Hepatic stellate cell (primary cell): ENCODE measurements around the gene ESRRA.

Experiments
- DNase-seq: peaks from one replicate; pipeline ENCODE4 v3.0.0; 2011; ENCODE audit warnings: low spot score

ESRRA gene

DNA sequence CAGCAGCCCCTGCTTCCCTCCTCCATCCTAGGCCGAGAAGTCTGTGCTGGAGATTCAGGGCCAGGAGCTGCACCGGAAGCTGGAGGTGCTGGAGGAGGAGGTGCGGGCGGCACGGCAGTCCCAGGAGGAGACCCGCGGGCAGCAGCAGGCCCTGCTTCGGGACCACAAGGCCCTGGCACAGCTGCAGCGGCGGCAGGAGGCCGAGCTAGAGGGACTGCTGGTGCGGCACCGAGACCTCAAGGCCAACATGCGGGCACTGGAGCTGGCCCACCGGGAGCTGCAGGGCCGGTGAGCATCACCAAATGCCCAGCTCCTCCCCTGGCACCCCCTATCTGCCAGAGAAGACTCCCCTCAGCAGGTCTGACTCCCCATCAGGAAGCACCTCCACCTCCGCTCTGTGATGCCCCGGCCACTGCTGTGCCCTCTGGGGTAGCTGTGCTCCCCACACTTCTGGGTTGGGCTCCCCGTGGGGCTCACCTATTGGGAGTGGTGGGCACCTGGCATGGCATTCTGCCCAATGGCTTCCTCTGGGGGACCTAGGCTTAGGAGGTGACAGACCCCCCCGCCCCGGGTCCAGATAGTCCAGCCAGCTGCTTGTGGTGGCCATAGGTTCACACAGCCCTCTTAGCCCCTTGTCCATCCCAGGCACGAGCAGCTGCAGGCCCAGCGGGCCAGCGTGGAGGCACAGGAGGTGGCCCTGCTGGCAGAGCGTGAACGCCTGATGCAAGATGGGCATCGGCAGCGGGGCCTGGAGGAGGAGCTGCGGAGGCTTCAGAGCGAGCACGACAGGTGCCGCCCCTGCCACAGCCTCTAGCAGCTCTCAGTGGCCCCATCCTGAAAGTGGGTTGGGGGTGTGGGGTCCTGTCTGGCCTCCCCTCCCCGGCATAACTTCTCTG is 47.0 kb downstream of the ESRRA start:
- no peak for DNase-seq

DNA sequence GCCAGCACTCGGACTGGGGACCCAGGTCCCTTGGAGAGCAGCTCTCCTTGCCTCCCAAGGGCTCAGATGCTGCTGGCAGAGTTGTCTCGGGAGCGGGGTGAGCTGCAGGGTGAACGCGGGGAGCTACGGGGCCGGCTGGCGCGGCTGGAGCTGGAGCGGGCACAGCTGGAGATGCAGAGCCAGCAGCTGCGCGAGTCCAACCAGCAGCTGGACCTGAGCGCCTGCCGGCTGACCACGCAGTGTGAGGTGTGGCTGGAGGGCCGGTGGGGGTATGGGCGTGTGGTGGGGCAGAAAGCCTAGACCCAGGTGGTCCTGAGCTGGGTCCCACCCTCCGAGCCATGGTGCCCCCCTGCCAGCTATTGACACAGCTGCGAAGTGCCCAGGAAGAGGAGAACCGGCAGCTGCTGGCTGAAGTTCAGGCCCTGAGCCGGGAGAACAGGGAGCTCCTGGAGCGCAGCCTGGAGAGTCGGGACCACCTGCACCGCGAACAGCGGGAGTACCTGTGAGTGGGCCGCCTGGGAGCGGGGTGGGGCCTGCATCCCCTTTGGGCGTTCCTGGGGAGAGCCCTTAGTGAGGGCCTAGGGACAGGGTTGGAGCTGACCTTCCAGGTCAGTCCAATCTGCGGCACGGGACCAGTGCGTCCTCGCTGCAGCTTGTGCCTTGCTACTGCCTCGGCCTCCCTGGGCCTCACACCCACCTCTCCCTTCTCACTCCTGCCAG is 47.8 kb downstream of the ESRRA start:
- DNase-seq = no peak

DNA sequence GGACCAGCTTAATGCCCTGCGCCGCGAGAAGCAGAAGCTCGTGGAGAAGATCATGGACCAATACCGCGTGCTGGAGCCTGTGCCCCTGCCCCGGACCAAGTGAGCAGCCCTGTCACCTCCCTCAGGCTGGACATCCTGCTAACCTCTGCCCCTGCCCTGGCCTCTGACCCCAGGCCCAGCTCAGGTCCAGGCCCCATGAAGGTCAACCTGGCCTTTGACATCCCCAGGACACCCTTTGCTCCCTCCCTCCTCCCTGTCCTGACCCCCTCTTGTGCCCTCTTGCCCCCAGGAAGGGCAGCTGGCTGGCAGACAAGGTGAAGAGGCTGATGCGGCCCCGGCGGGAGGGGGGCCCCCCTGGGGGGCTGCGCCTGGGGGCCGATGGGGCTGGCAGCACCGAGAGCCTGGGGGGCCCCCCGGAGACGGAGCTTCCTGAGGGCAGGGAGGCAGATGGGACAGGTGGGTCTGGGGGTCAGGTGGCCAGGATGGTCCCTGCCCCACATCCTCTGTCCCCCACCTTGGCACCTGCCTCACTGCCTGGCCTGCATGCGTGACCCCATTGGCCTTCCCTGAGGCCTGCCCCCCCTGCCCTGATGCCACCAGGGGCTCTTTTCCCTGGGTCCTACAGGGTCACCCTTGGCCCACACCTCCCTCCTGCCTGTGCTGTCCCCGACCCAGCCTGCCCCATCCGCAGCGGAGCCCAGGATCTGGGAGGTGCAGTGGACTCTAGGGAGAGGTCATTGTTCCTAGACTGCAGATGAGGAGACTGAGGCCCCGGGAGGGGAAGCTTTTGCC is 48.6 kb downstream of the ESRRA start:
- DNase-seq = no peak

DNA sequence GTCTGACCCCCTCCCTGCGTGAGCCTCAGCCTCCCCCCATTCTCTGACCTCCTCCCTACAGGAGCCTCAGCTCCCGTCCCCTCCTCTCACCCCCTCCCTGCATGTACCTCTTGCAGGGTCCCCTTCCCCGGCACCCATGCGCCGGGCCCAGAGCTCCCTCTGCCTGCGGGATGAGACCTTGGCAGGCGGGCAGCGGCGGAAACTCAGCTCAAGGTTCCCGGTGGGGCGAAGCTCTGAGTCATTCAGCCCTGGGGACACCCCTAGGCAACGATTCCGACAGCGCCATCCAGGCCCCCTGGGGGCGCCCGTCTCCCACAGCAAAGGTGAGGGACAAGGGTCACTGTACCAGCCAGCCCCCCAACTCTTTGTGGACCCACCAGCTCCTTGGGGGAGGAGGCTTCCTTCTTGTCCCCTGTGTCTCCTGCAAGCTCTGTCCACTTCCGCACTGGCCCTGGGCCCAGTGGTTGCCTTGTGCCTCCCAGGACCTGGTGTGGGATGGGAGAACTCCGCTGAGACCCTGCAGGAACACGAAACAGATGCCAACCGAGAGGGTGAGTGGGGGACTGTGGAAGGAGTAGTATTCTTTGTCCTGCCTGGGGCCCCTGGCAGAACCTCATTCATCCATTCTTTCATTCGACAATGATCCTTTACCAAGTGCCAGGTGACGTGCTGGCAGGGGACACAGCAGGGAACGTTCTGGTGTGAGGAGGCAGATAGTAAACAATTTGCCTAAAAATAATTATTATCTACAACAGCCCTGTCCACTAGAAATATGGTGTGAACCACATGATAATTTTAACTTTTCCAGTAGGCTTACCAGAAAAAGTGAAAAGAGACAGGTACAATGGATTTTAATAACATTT is 50.0 kb downstream of the ESRRA start:
- peak; percentile 97 for DNase-seq

DNA sequence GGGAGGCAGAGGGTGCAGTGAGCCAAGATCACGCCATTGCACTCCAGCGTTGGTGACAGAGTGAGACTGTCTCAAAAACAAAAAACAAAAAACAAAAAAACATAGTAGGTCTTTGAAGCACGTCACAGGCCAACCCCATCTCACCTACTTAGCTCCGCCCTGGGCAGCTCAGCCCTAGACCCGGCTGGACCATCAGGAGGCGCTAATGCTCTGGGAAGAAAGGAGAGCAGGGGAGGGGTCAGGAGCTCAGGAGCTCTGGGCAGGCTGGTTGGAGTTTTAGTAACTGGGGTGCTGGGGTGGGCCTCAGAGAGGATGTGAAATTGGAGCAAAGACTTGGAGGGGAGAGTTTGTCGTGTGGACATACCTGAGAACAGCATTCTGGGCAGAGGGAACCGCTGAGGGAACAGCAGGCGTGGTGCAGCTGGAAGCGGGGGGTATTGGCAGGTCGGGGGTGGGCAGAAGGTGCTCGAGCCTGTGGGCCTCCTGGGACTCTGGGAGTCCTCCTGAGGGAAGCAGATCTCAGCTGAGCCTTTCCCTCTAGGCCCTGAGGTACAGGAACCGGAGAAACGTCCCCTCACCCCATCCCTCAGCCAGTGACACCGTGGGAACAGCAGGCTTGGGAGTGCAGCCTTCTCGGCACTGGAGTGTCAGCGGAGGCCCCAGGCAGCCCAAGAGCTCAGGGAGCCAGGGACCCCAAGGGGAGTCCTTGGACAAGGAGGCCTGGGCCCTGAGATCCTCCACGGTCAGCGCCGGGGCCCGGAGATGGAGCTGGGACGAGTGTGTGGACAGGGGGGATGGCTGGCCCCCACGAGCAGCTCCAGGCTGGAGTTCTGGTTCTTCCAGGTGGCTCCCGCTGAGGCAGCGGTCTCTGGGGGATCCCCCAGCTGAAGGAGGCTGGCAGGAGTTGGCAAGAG is 51.4 kb downstream of the ESRRA start:
- peak; percentile 48 for DNase-seq

DNA sequence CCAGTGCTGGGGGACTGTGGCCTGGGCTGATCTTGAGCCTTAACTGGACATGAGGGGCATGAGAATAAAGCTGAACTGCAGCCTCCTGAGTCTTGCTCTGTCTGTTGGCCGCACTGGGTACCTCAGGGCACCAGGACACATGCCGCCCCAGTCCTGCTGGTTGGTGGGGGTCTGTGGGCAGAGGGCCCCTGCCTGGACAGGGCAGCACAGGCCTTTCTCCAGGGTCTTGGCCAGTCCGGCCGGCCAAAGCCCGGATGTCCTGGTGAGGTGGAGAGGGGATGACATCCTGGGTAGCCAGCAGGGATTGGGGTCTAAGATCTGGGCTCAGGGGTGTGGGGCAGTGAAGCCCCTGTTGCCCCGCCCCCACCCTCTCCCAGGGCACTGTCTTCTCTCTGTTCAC is 52.1 kb downstream of the ESRRA start:
- DNase-seq = no peak

DNA sequence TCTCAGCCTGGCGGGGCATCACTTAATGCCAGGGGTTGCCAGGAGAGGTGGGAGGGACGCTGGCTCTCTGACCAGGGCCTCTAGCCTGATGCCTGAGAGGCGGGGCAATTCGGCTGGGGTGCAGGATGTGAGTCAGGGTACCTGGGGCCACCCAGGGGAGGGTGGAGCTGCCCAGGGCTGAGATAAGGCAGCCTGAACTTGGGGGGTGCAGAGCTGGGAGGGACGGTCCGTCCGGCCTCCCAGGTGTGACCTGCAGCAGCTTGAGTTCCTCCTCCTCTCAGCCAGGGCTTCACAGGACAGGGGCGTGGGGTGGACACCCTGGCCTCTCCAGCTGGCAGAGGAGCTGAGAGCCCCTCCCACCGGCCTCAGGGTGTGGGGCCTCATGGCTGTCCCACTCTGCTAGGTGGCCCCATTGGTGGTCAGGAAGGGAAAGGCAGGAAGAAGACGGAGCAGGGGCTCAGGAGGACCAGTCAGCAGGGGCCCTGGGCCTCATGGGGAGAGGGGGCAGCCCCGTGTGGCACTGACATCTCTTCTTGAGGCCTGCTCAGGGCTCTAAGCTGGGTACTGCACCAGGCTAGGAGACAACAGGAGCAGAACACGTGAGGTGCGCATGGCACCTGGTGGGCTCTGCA is 52.7 kb downstream of the ESRRA start:
- DNase-seq = peak; percentile 43

DNA sequence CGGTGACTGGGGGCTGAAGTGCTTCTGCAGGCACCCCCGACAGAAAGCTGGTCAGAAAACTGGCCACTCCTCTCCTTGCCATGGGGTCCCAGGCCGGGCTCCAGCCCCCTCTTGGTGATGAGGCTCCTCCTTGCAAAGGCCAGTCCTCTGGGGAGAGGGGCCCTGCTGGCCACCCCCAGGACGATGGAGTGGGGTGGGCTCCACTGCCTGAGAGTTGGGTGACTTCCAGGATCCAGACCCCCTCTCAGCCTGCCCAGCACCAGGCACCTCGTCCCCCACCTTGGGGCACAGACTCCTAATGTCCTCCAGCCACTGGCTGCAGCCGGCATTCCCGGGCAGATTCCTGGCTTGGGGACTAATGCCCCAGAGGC is 53.2 kb downstream of the ESRRA start:
- DNase-seq = no peak

DNA sequence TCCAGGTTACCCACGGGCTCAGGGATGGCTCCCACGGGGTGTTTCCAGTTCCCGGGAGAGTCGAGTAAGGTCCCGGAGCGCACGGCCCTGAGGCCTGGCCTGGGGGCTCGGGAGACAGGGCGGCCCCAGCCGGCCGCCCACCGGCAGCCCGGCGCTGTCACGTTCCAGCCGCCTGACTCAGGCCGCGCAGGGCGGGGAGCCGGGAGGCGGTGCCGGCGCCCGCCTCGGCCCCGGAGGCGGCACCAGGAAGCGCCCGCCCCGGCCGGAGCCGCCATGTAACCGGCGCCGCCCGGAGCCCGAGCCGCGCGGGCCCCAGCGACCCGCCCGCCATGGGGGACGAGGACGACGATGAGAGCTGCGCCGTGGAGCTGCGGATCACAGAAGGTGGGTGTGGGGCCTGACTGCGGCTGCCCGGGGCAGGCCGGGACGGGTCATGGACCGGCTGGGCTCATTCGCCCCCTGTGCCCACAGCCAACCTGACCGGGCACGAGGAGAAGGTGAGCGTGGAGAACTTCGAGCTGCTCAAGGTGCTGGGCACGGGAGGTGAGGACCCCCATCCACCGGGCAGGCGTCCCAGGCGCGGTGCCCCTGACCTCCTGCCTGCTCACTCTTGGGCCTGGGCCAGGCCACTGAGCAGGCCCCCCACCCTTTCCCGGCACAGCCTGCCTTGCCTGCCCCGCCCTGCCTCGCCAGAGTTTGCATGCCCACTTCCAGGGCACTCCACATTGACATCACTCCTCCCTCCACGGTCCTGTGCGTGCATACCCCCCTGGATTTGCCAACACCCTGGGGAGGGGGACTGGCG is 53.8 kb downstream of the ESRRA start, which contains the start of gene RPS6KA4:
RPS6KA4 (plus strand) TSS at position 256 of the 805 bp plus-strand sequence; CDS start at position 330, 74 bp downstream.
- DNase-seq = peak; percentile 95

DNA sequence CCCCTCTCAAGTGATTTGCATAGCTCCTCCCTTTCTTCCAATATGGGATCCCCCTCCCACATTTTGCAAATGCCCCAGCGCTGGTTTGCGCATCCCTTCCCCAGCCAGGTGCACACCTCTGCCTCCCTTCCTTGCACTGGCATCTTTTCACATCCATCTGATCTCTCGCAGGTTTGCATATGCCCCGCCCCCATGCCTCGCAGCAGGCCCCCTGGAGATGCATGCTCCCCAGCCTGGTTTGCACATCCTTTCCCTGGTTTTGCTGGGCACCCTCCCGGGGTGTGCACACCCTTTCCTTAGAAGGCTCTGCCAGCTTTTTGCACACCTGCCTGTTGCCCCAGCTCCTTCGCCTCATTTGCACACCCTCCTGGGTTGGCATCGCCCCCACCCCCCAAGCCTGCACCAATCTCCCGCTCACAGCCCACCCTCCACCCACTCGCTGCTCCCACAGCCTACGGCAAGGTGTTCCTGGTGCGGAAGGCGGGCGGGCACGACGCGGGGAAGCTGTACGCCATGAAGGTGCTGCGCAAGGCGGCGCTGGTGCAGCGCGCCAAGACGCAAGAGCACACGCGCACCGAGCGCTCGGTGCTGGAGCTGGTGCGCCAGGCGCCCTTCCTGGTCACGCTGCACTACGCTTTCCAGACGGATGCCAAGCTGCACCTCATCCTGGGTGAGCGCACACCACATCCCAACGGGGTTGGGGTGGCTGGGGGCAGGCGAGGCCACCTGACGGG is 54.6 kb downstream of the ESRRA start:
- DNase-seq = no peak

DNA sequence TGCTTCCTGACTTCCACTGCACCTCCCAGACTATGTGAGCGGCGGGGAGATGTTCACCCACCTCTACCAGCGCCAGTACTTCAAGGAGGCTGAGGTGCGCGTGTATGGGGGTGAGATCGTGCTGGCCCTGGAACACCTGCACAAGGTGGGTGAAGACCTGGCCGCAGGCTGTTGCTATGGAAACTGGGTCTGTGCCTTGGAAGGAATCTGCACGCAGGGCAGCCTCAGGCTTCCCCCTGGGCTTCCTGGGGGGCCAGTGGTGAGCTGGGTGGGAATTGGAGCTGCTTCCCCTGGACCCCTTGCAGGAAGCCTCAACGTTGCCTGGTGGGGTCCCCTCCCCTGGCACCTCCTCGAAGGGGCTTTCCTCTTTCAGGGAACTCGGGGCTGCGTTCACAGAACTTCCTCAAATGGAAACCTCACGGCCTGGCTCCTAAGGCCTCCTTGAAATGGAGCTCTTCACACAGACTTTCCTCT is 55.2 kb downstream of the ESRRA start:
- no peak for DNase-seq

DNA sequence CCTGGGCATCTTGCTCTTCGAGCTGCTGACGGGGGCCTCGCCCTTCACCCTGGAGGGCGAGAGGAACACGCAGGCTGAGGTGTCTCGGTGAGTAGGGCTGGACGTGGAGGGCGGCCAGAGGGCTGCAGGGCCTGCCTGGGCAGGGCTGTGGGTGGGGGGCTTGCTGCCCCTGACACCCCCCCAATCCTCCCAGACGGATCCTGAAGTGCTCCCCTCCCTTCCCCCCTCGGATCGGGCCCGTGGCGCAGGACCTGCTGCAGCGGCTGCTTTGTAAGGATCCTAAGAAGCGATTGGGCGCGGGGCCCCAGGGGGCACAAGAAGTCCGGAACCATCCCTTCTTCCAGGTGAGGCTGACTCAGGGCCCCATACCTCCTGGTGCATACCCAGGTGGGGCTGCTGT is 56.3 kb downstream of the ESRRA start:
- DNase-seq = no peak

DNA sequence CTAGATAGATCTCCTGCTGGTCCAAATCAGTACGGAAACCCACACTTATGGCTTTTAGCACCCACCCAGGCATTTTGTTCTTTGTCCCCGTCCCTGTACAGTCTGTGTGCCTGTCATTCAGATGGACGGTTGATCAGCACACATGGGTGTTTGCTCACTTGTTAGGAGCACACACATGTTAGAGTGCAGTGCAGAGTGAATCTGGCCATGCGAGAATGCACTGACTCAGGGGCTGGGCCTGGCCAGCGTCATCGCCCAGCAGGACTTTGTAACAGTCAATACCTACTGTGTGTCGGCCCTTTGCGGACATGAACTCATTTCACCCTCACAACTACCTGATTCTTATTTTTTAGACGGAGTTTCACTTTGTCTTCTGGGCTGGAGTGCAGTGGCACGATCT is 57.0 kb downstream of the ESRRA start:
- DNase-seq = no peak

DNA sequence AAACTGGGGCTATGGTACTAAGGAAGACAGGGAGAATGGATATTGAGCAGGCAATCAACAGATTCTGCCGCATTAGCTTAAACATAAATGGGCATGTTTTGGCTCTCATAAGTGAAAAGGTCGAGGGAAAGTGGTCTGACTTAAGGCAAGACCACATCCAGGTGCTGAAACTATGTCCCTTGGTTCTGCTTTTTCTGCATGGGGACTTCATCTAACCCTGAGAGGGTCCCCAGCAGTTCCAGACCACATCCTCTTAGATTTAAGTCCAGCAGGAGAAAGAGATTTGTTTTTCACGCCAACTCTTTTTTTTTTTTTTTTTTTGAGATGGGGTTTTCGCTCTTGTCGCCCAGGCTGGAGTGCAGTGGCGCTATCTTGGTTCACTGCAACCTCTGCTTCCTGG is 59.1 kb downstream of the ESRRA start:
- DNase-seq = no peak

DNA sequence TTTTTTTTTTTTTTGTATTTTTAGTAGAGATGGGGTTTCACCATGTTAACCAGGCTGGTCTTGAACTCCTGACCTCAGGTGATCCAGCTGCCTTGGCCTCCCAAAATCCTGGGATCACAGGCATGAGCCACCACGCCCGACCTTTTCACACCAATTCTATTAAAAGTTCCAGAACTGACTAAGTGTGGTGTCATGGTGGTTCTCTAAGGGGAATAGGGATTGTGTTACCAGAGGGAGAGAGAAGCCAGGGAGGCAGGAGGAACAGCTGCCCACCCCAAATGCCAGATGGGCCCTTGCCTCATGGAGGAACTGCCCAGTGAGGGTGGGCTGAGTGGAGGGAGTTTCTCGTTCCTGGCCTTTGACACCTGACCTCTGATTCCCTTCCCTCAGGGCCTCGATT is 59.6 kb downstream of the ESRRA start:
- no peak for DNase-seq
